ENCODE data around the gene SARS2. TPM values are rescaled to one million over a fixed set of nuclear protein-coding genes. Genes with fewer than 3 reads are reported as not detected.

Gene SARS2, protein sequence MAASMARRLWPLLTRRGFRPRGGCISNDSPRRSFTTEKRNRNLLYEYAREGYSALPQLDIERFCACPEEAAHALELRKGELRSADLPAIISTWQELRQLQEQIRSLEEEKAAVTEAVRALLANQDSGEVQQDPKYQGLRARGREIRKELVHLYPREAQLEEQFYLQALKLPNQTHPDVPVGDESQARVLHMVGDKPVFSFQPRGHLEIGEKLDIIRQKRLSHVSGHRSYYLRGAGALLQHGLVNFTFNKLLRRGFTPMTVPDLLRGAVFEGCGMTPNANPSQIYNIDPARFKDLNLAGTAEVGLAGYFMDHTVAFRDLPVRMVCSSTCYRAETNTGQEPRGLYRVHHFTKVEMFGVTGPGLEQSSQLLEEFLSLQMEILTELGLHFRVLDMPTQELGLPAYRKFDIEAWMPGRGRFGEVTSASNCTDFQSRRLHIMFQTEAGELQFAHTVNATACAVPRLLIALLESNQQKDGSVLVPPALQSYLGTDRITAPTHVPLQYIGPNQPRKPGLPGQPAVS
- 21.6 TPM for total RNA-seq
- long read RNA-seq, transcript SARS2-201 (16 exons, 2,057 nt), result major isoform, 11 of 23 reads
- long read RNA-seq, partial matches to known transcripts, result 1 of 23 reads
- long read RNA-seq, other reads (novel, unspliced or antisense), result 11 of 23 reads

DNA sequence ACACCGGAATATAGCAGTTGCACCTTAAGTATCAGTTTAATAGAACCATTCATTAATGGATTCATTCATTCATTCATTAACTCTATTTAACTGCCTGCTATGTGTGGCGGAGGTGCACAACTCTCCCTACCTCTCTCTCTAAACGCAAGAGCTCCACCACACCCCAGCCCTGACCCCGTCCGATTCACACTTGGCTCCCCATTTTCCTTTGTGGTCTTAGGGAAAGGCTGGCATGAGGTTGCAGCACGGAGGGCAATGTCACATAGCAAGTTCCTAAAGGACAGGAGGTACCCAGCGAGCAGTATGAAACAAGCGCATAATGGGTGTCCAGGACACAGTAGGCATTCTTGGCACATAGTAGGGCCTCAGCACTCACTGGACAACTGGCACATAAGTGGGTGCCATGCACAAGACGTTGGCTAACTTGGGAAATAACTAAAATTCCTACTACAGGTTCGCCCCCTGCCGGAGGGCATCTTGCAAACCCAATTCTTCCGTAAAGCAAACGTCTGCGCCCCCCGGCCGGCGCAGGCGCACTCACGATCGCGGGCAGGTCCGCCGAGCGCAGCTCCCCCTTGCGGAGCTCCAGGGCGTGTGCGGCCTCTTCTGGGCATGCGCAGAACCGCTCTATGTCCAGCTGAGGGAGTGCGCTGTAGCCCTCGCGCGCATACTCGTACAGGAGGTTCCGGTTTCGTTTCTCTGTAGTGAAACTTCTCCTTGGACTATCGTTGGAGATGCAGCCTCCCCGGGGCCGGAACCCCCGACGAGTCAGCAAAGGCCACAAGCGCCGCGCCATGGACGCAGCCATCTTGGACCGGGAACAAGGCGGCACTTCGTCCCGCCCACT, at the start of gene SARS2:
Gene SARS2, minus strand, starts transcription at position 835 of the 847 bp plus-strand sequence. Its CDS starts 27 bp downstream, at position 808.
- peaks cover 16% of the 10 kb centered on the region for H3K36me3 ChIP-seq
- H3K27me3 ChIP-seq, result no peaks in the 10 kb centered on the region
- peak; percentile 97 for DNase-seq
- peak within 1 kb of the TSS; percentile 83 for H3K4me3 ChIP-seq
- no peaks in the 10 kb centered on the region for H3K9me3 ChIP-seq
- TF ChIP-seq, protein P1, sequence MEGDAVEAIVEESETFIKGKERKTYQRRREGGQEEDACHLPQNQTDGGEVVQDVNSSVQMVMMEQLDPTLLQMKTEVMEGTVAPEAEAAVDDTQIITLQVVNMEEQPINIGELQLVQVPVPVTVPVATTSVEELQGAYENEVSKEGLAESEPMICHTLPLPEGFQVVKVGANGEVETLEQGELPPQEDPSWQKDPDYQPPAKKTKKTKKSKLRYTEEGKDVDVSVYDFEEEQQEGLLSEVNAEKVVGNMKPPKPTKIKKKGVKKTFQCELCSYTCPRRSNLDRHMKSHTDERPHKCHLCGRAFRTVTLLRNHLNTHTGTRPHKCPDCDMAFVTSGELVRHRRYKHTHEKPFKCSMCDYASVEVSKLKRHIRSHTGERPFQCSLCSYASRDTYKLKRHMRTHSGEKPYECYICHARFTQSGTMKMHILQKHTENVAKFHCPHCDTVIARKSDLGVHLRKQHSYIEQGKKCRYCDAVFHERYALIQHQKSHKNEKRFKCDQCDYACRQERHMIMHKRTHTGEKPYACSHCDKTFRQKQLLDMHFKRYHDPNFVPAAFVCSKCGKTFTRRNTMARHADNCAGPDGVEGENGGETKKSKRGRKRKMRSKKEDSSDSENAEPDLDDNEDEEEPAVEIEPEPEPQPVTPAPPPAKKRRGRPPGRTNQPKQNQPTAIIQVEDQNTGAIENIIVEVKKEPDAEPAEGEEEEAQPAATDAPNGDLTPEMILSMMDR (IDR thresholded peaks at IDR 0.05), result peak; percentile 98
- H3K27ac ChIP-seq, result peak within 1 kb of the TSS; percentile 86
- peaks cover 15% of the 10 kb centered on the region for H3K4me1 ChIP-seq
- intact Hi-C loops (cut with DNase I), result no loop called here
- peak; percentile 93 for ATAC-seq

DNA sequence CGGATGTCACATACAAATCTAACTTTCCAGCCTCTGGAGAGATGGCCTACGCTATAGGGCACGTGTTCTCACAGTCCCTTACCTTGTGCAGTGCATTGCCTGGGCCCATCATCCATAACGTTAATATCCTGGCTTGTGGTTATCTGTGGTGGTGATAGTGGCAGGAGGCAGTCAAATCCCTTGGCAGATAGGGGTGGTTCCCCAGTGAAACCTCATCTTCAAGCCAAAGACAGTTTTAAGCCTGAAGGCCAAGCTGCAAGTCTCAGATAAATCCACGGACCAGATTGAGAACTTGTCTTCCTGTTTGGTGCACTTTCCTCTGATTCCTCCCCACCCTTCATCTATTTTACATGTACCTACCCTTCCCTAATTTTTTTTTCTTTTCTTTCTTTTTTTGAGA, 49.2 kb upstream of the SARS2 start:
- Histone ChIP-seq H3K4me1 (peaks cover 3% of the 10 kb centered on the region), H3K27ac (no peak overlapping the region), H3K36me3 (no peaks in the 10 kb centered on the region), H3K27me3 (no peaks in the 10 kb centered on the region), H3K9me3 (no peaks in the 10 kb centered on the region), H3K4me3 (no peak overlapping the region)
- ATAC-seq, result no peak
- intact Hi-C loops (cut with DNase I), result no loop called here
- DNase-seq, result no peak
- TF ChIP-seq, protein P1 (IDR thresholded peaks at IDR 0.05), result no peak

DNA sequence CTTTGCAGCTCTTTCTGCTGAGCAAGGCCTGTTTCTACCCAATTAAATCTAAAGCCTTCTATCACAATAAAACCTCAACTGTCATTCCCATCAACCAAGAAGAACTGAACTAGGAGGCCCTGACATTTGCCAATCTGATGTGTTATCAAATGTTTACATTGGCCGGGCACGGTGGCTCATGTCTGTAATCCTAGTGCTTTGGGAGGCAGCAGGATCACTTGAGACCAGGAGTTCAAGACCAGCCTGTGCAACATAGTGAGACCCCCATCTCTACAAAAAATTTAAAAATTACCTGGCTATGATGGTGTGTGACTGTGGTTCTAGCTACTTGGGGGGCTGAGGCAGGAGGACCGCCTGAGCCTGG, 47.7 kb upstream of the SARS2 start:
- Histone ChIP-seq H3K36me3 (no peaks in the 10 kb centered on the region), H3K9me3 (no peaks in the 10 kb centered on the region), H3K4me3 (no peak overlapping the region), H3K27me3 (no peaks in the 10 kb centered on the region), H3K4me1 (peaks cover 3% of the 10 kb centered on the region), H3K27ac (no peak overlapping the region)
- TF ChIP-seq, protein P1 (IDR thresholded peaks at IDR 0.05), result no peak
- no peak for ATAC-seq
- DNase-seq, result no peak
- intact Hi-C loops (cut with DNase I), result no loop called here

DNA sequence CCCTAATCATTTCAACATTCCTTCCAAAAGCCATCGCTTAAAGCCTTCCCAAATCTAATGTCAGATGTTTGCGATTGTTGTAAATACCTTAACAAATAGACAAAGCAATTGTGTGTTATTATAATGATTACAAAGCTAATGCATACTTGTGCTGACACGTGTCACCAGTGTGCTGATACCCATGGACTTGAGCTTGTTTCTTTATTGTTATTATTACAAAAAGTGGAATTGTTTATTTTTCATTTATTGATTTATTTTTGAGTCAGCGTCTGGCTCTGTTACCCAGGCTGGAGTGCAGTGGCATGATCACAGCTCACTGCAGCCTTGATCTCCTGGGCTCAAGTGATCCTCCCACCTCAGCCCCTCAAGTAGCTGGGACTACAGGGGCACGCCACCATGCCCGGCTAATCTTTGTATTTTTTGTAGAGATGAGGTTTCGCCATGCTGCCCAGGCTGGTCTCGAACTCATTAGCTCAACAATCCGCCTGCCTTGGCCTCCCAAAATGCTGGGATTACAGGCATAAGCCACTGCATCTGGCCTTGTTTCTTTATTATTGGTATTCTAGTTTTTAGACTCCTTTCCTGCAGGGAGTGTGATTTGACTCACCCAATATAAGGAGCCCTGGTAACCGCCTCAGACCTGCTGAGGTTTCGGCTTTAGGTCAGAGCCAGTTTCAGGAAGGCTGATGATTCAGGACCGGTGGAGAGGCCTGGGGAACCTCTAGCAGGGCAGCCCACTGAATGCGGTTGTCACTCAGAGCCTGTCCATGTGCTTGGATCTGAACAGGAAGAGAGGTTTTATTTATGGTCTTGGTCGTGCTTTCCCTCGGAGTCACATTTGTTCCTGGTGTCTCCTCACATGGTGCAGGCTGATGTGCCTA, 47.1 kb upstream of the SARS2 start:
- Histone ChIP-seq H3K27me3 (no peaks in the 10 kb centered on the region), H3K4me3 (no peak overlapping the region), H3K27ac (no peak overlapping the region), H3K36me3 (no peaks in the 10 kb centered on the region), H3K4me1 (peaks cover 3% of the 10 kb centered on the region), H3K9me3 (no peaks in the 10 kb centered on the region)
- no peak for DNase-seq
- no peak for ATAC-seq
- intact Hi-C loops (cut with DNase I), result no loop called here
- TF ChIP-seq, protein P1 (IDR thresholded peaks at IDR 0.05), result no peak

DNA sequence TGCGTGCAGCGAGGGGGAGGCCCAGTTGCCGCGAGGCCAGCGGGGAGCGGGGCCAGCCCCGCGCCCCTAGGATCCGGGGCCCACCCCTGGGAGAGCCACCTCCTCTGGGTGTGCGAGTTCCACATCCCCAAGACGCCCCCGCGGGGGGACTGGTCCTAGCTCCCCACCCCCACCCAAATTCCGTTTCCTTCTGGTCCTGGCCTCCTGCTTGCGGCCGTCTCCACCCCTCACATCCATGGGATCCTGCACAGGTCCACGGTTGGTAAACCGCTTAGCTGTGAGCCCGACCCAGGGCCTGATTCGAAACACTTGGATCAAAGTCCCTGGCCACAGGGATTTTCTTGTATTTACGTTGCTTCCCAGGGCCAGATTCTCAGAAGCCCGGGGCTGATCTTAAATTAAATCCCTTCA, 45.3 kb upstream of the SARS2 start:
- H3K27ac ChIP-seq, result peak overlapping the region; percentile 73
- no peaks in the 10 kb centered on the region for H3K9me3 ChIP-seq
- H3K4me3 ChIP-seq, result peak overlapping the region; percentile 68
- intact Hi-C loops (cut with DNase I), result no loop called here
- H3K27me3 ChIP-seq, result no peaks in the 10 kb centered on the region
- TF ChIP-seq, protein P1 (IDR thresholded peaks at IDR 0.05), result no peak
- DNase-seq (no peak), ATAC-seq (peak; percentile 46)
- peaks cover 3% of the 10 kb centered on the region for H3K4me1 ChIP-seq
- no peaks in the 10 kb centered on the region for H3K36me3 ChIP-seq
